GM12878 (cell line): ENCODE measurements around the gene TMC8.

Source experiments
- CHD1 ChIP-seq: IDR thresholded peaks from 2 replicates; pipeline ENCODE4 v1.6.1; 2012; ENCODE audit warnings: low read depth, low read length, improper control_type of control experiment
- CHD4 ChIP-seq: fragments of 200-600 bp; sonication (generic); IDR thresholded peaks from 2 replicates; pipeline ENCODE4 v1.6.1; 2016; ENCODE audit warnings: mild to moderate bottlenecking
- CREB1 ChIP-seq: IDR thresholded peaks from 2 replicates; pipeline ENCODE4 v1.6.1; 2012; ENCODE audit warnings: low read depth, mild to moderate bottlenecking, inconsistent platforms
- CTCF ChIP-seq, 3 experiments: IDR thresholded peaks in 2 of 3; conservative IDR thresholded peaks in 1 of 3; 2 replicates each; pipeline ENCODE4 v1.5.1; 2011; ENCODE audit warnings: low read depth in 3 of 3, low read length in 3 of 3, mild to moderate bottlenecking in 3 of 3, control low read depth in 2 of 3, moderate library complexity in 2 of 3, inconsistent platforms in 1 of 3, mixed read lengths in 1 of 3; ENCODE audit not compliant: control insufficient read depth in 2 of 3, insufficient read depth in 1 of 3; ENCODE audit errors: extremely low read depth in 1 of 3
- ELK1 ChIP-seq: IDR thresholded peaks from 2 replicates; pipeline ENCODE4 v1.6.1; 2012; ENCODE audit warnings: low read depth, low read length, improper control_type of control experiment
- EZH2 ChIP-seq: IDR thresholded peaks from 2 replicates; pipeline ENCODE4 v1.6.1; 2012; ENCODE audit warnings: low read depth, mild to moderate bottlenecking, control low read depth, inconsistent platforms, low read length, borderline replicate concordance; ENCODE audit not compliant: control insufficient read depth
- LARP7 ChIP-seq: fragments of 450-650 bp; IDR thresholded peaks from 2 replicates; pipeline ENCODE4 v1.6.1; 2017; ENCODE audit warnings: mild to moderate bottlenecking
- MLLT1 ChIP-seq: fragments of 450-650 bp; IDR thresholded peaks from 2 replicates; pipeline ENCODE4 v1.6.1; 2016; ENCODE audit warnings: mild to moderate bottlenecking
- NBN ChIP-seq: fragments of 450-650 bp; IDR thresholded peaks from 2 replicates; pipeline ENCODE4 v1.6.1; 2016
- POLR2A ChIP-seq: IDR thresholded peaks from 2 replicates; pipeline ENCODE4 v1.6.1; 2011; ENCODE audit warnings: low read depth, mild to moderate bottlenecking, low read length
- POLR2AphosphoS5 ChIP-seq: IDR thresholded peaks from 2 replicates; pipeline ENCODE4 v1.6.1; 2011; ENCODE audit warnings: mild to moderate bottlenecking, low read length, inconsistent platforms
- REST ChIP-seq: IDR thresholded peaks from 2 replicates; pipeline ENCODE4 v1.6.1; 2012; ENCODE audit warnings: mild to moderate bottlenecking, low read depth, low read length

GRCh38 chr17:78125976-78126894, 4.3 kb upstream of the TMC8 start:
- no peak for TF ChIP-seq REST
- TF ChIP-seq CHD1 = no peak
- TF ChIP-seq POLR2AphosphoS5 = no peak
- no peak for TF ChIP-seq CTCF (IDR thresholded peaks at IDR 0.05 in 2 of 3, conservative IDR thresholded peaks at IDR 0.05 in 1 of 3; ENCODE audit: control insufficient read depth in 2 of 3, extremely low read depth in 1 of 3, insufficient read depth in 1 of 3, low read depth in 3 of 3, low read length in 3 of 3)
- TF ChIP-seq CHD4 = no peak
- TF ChIP-seq MLLT1 = no peak; the same call in 1 of the 2 replicates
- no peak for TF ChIP-seq CREB1
- TF ChIP-seq NBN = no peak
- TF ChIP-seq LARP7 = no peak
- TF ChIP-seq ELK1 = no peak
- TF ChIP-seq EZH2 = no peak
- TF ChIP-seq POLR2A = peak; percentile 58
